H1 (cell line): ENCODE measurements around the gene HOXC5. TPM values are rescaled to one million over a fixed set of nuclear protein-coding genes. Genes with fewer than 3 reads are reported as not detected.

Experiments
- CTCF ChIA-PET: fragments of 300-600 bp; sonication (Branson Sonifier 250); formaldehyde crosslinking; loops from one replicate; lab custom pipeline; 2021; ENCODE audit not compliant: partially characterized antibody; lab: Charles Lee
- POLR2A ChIA-PET: fragments of 300-600 bp; sonication (Branson Sonifier 250); formaldehyde crosslinking; loops from one replicate; lab custom pipeline; 2021; ENCODE audit warnings: inconsistent platforms; ENCODE audit not compliant: partially characterized antibody; lab: Charles Lee
- DNase-seq, 2 experiments: peaks; one replicate each; pipeline versions ENCODE4 v3.0.0 to v3.0.0-alpha.2; 2010 to 2022; ENCODE audit warnings: low spot score in 2 of 2, low read depth in 1 of 2, mixed read lengths in 1 of 2
- FAIRE-seq: peaks from 2 replicates; lab custom pipeline; 2011; peaks lifted over from hg19 to GRCh38; lab: Jason Lieb, UNC
- H2AFZ ChIP-seq: 2 replicates; pipeline ENCODE4 v1.8.1; 2012; ENCODE audit warnings: low read length, inconsistent platforms
- H2AK5ac ChIP-seq: 2 replicates; pipeline ENCODE4 v1.6.1; 2013; ENCODE audit warnings: low read depth, low read length
- H2BK120ac ChIP-seq: replicated peaks from 2 replicates; pipeline ENCODE3; 2013; ENCODE audit warnings: low read depth, low read length, inconsistent platforms
- H2BK12ac ChIP-seq: 2 replicates; pipeline ENCODE4 v1.6.1; 2013; ENCODE audit warnings: low read depth, low read length
- H2BK15ac ChIP-seq: 2 replicates; pipeline ENCODE4 v1.6.1; 2013; ENCODE audit warnings: low read length
- H2BK20ac ChIP-seq: 2 replicates; pipeline ENCODE4 v1.6.1; 2013; ENCODE audit warnings: low read length
- H2BK5ac ChIP-seq: 2 replicates; pipeline ENCODE4 v1.6.1; 2013; ENCODE audit warnings: low read depth, low read length
- H3K14ac ChIP-seq: 2 replicates; pipeline ENCODE4 v1.6.1; 2013; ENCODE audit warnings: inconsistent platforms; ENCODE audit not compliant: insufficient read length
- H3K18ac ChIP-seq: 2 replicates; pipeline ENCODE4 v1.6.1; 2013; ENCODE audit warnings: low read length; ENCODE audit errors: extremely low read depth
- H3K23ac ChIP-seq: 2 replicates; pipeline ENCODE4 v1.6.1; 2013; ENCODE audit warnings: inconsistent platforms; ENCODE audit not compliant: insufficient read length
- H3K23me2 ChIP-seq: 2 replicates; pipeline ENCODE4 v1.6.1; 2013; ENCODE audit warnings: low read depth, low read length
- H3K27ac ChIP-seq: 2 replicates; pipeline ENCODE4 v1.6.1; 2011; ENCODE audit warnings: low read depth, low read length, inconsistent platforms
- H3K27me3 ChIP-seq, 4 experiments: replicated peaks in 1 of 4; 1 replicate in 1 of 4; 2 replicates in 3 of 4; pipeline versions ENCODE4 v1.6.1 to v1.8.1; 2011 to 2013; ENCODE audit warnings: low read length in 3 of 4, mild to moderate bottlenecking in 3 of 4, inconsistent platforms in 2 of 4, mixed read lengths in 2 of 4, moderate library complexity in 1 of 4; ENCODE audit not compliant: control insufficient read depth in 3 of 4, insufficient read depth in 3 of 4; ENCODE audit errors: extremely low read depth in 1 of 4
- H3K36me3 ChIP-seq, 4 experiments: 2 replicates each; pipeline versions ENCODE4 v1.6.1 to v1.8.1; 2011 to 2013; ENCODE audit warnings: mild to moderate bottlenecking in 4 of 4, low read length in 3 of 4, moderate library complexity in 2 of 4, control low read depth in 1 of 4, inconsistent platforms in 1 of 4; ENCODE audit not compliant: insufficient read depth in 4 of 4, control insufficient read depth in 2 of 4
- H3K4ac ChIP-seq: replicated peaks from 2 replicates; pipeline ENCODE3; 2013; ENCODE audit warnings: low read length, low read depth, mixed read lengths, inconsistent platforms; ENCODE audit not compliant: insufficient read length
- H3K4me1 ChIP-seq, 4 experiments: replicated peaks in 1 of 4; 1 replicate in 1 of 4; 2 replicates in 3 of 4; pipeline versions ENCODE4 v1.6.1 to v1.8.1; 2011 to 2013; ENCODE audit warnings: low read length in 3 of 4, inconsistent platforms in 2 of 4, mixed read lengths in 1 of 4; ENCODE audit not compliant: insufficient read depth in 4 of 4, control insufficient read depth in 3 of 4
- H3K4me2 ChIP-seq, 2 experiments: 2 replicates each; pipeline versions ENCODE4 v1.6.1 to v1.8.1; 2011 to 2013; ENCODE audit warnings: low read depth in 2 of 2, low read length in 2 of 2, control low read depth in 1 of 2, inconsistent platforms in 1 of 2, mild to moderate bottlenecking in 1 of 2; ENCODE audit not compliant: insufficient read depth in 1 of 2
- H3K4me3 ChIP-seq, 4 experiments: fragments of 200-600, 300-600 bp in 1 of 4; sonication (generic), shearing (Covaris generic), sonication (Bioruptor Twin) in 1 of 4; 2 replicates each; pipeline versions ENCODE4 v1.5.1 to v1.8.1; 2011 to 2016; ENCODE audit warnings: low read length in 4 of 4, low read depth in 3 of 4, control low read depth in 2 of 4, inconsistent platforms in 2 of 4, mild to moderate bottlenecking in 2 of 4, mixed read lengths in 1 of 4, moderate library complexity in 1 of 4; ENCODE audit not compliant: insufficient read depth in 2 of 4; ENCODE audit errors: extremely low read depth in 1 of 4
- H3K56ac ChIP-seq: replicated peaks from 2 replicates; pipeline ENCODE3; 2013; ENCODE audit warnings: low read depth, mild to moderate bottlenecking, mixed read lengths, low read length, inconsistent platforms; ENCODE audit not compliant: insufficient read length
- H3K79me1 ChIP-seq: 2 replicates; pipeline ENCODE4 v1.6.1; 2013; ENCODE audit warnings: low read depth, low read length, control low read depth
- H3K79me2 ChIP-seq, 2 experiments: 2 replicates each; pipeline versions ENCODE4 v1.6.1 to v1.8.1; 2012 to 2013; ENCODE audit warnings: low read length in 2 of 2, mild to moderate bottlenecking in 2 of 2, inconsistent platforms in 1 of 2; ENCODE audit not compliant: insufficient read depth in 2 of 2, control insufficient read depth in 1 of 2
- H3K9ac ChIP-seq, 4 experiments: replicated peaks in 1 of 4; 1 replicate in 1 of 4; 2 replicates in 3 of 4; pipeline versions ENCODE4 v1.6.1 to v1.8.1; 2011 to 2013; ENCODE audit warnings: low read depth in 3 of 4, low read length in 3 of 4, control low read depth in 2 of 4, mild to moderate bottlenecking in 2 of 4, moderate library complexity in 2 of 4, inconsistent platforms in 1 of 4; ENCODE audit errors: extremely low read depth in 1 of 4
- H3K9me3 ChIP-seq, 2 experiments: 2 replicates each; pipeline versions ENCODE4 v1.6.1 to v1.8.1; 2012 to 2013; ENCODE audit warnings: mild to moderate bottlenecking in 2 of 2, moderate library complexity in 2 of 2, control low read depth in 1 of 2, inconsistent platforms in 1 of 2, low read depth in 1 of 2, low read length in 1 of 2, mixed read lengths in 1 of 2; ENCODE audit not compliant: insufficient read depth in 2 of 2
- H4K20me1 ChIP-seq, 2 experiments: replicated peaks in 1 of 2; 2 replicates each; pipeline versions ENCODE3 to v1.8.1; 2011 to 2013; ENCODE audit warnings: inconsistent platforms in 2 of 2, low read length in 2 of 2, mild to moderate bottlenecking in 1 of 2; ENCODE audit not compliant: insufficient read depth in 2 of 2, control insufficient read depth in 1 of 2
- H4K5ac ChIP-seq: 2 replicates; pipeline ENCODE4 v1.6.1; 2013; ENCODE audit warnings: low read length, low read depth, mixed read lengths, inconsistent platforms; ENCODE audit not compliant: insufficient read length
- H4K8ac ChIP-seq: 2 replicates; pipeline ENCODE4 v1.8.0; 2013; ENCODE audit warnings: mild to moderate bottlenecking, moderate library complexity, low read length, inconsistent platforms; ENCODE audit not compliant: insufficient read depth; ENCODE audit errors: extremely low read depth
- H4K91ac ChIP-seq: replicated peaks from 2 replicates; pipeline ENCODE3; 2013; ENCODE audit warnings: low read length, mixed read lengths, inconsistent platforms; ENCODE audit not compliant: insufficient read length
- CBX8 ChIP-seq: fragments of 300-800, 300-1000 bp; sonication (generic); IDR thresholded peaks from 2 replicates; pipeline ENCODE4 v1.7.1; 2016; ENCODE audit warnings: low read depth, low read length, borderline replicate concordance
- EZH2 ChIP-seq: fragments of 200-600 bp; sonication (generic); IDR thresholded peaks from 2 replicates; pipeline ENCODE4 v1.7.1; 2012; ENCODE audit warnings: low read depth, mild to moderate bottlenecking, moderate library complexity, low read length, inconsistent platforms; ENCODE audit not compliant: severe bottlenecking
- KDM4A ChIP-seq: IDR thresholded peaks from one replicate; pipeline ENCODE4 v1.7.1; 2012; ENCODE audit warnings: low read depth, mild to moderate bottlenecking, moderate library complexity, low read length, inconsistent platforms; ENCODE audit not compliant: severe bottlenecking
- RAD21 ChIP-seq, 2 experiments: IDR thresholded peaks in 1 of 2; conservative IDR thresholded peaks in 1 of 2; 2 replicates each; pipeline ENCODE4 v1.6.1; 2011; ENCODE audit warnings: low read depth in 2 of 2, low read length in 2 of 2, improper control_type of control experiment in 1 of 2, inconsistent platforms in 1 of 2, mild to moderate bottlenecking in 1 of 2, moderate library complexity in 1 of 2
- RNF2 ChIP-seq: fragments of 200-900, 300-1000 bp; sonication (generic); IDR thresholded peaks from 2 replicates; pipeline ENCODE4 v1.7.1; 2016; ENCODE audit warnings: borderline replicate concordance, low read depth, mild to moderate bottlenecking, antibody characterized with exemption, low read length; ENCODE audit not compliant: poor library complexity, severe bottlenecking; ENCODE audit errors: missing control alignments
- RXRA ChIP-seq: IDR thresholded peaks from 2 replicates; pipeline ENCODE4 v1.6.1; 2011; ENCODE audit warnings: low read depth, mild to moderate bottlenecking, low read length, moderate library complexity; ENCODE audit not compliant: insufficient read depth
- SUZ12 ChIP-seq: fragments of 200-600 bp; sonication (generic); IDR thresholded peaks from 2 replicates; pipeline ENCODE4 v1.6.1; 2012; ENCODE audit warnings: mild to moderate bottlenecking, inconsistent platforms, low read length, moderate library complexity, mixed read lengths
- TCF12 ChIP-seq: IDR thresholded peaks from 2 replicates; pipeline ENCODE4 v1.6.1; 2011; ENCODE audit warnings: low read depth, mild to moderate bottlenecking, low read length
- WGBS, 2 experiments: shearing (Covaris generic) in 1 of 2; methylation state at CpG; one replicate each; pipeline versions ENCODE4 v1.1.6 to v1.1.7; 2013 to 2015; ENCODE audit warnings: low lambda C conversion rate in 2 of 2, mixed read lengths in 2 of 2, inconsistent platforms in 1 of 2, low coverage in 1 of 2, missing lambda C conversion rate in 1 of 2; ENCODE audit not compliant: insufficient replicate concordance in 2 of 2, insufficient coverage in 1 of 2, insufficient read length in 1 of 2; ENCODE audit errors: extremely low coverage in 1 of 2, missing lambda C conversion rate in 1 of 2; 5-methylcytosine and 5-hydroxymethylcytosine counted together
- polyA plus RNA-seq, 7 experiments: library from polyadenylated mRNA; depleted of rRNA in 3 of 7; stranded (reverse) in 5 of 7; unstranded in 2 of 7; fragments of >200 nt in 5 of 7; fragments of 200-250 nt in 2 of 7; gene quantifications; 1 replicate in 5 of 7; 2 replicates in 1 of 7; 4 replicates in 1 of 7; pipeline versions ENCODE4 v1.2.1 to v1.2.3, GENCODE V29; 2011 to 2013; ENCODE audit warnings: missing spikeins in 2 of 7, mixed read lengths in 2 of 7
- total RNA-seq: library from RNA; stranded (reverse); fragmentation: NEBNext Ultra II Directional; extraction: Animal tissue kit (Norgen Biotek cat#: 25700); gene quantifications from 2 replicates; pipeline ENCODE4 v1.2.1, GENCODE V29; 2021

HOXC5 gene
- total and polyA plus RNA-seq, 2 of the 8 experiments (the other 6 are each of a cell fraction or from before 2014, with no cell fraction given) = not detected

DNA sequence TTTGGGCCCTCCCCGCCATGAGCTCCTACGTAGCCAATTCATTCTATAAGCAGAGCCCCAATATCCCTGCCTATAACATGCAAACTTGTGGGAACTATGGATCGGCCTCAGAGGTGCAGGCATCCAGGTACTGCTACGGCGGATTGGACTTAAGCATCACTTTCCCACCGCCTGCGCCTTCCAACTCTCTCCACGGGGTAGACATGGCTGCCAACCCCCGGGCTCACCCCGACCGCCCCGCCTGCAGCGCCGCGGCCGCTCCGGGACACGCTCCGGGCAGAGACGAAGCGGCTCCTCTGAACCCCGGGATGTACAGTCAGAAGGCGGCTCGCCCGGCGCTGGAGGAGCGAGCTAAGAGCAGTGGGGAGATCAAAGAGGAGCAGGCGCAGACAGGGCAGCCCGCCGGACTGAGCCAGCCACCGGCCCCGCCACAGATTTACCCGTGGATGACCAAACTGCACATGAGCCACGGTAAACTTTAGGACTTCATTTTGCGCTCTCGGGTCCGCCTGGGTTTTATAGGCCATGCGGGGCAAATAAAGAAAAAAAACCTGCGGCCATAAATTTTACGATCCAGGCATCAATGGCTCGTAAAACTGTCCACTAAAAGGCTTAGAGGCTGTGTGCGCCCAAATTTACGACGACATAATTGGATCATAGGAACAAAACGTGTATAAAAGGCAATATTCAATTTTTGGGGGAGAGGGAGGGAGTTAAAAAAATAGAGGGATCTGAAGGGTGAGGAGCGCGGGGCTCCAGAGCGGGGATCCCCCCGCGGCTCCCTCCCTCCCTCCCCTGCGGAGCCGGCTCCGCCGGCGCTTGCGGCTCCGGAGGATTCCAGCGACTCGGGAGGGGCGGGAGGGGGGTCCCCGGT, 493 bp downstream of the HOXC5 start:
- peaks cover 15 to 16% of the 10 kb centered on the region in 2 experiments for H4K20me1 ChIP-seq
- no peak overlapping the region for H3K18ac ChIP-seq
- H4K91ac ChIP-seq = no peak overlapping the region
- H3K27ac ChIP-seq = no peak overlapping the region
- no peak overlapping the region for H2BK120ac ChIP-seq
- POLR2A ChIA-PET = interaction anchor here (0.8 kb wide), 1 partner anchor 164 kb away, joined by 3 read pairs; no protein-coding TSS in a partner anchor
- H3K9me3 ChIP-seq = no peaks in the 10 kb centered on the region; a peak in 1 of 4 replicates
- no peak overlapping the region for H2BK20ac ChIP-seq
- no peak overlapping the region for H2BK12ac ChIP-seq
- no peak overlapping the region for H3K4ac ChIP-seq
- H3K9ac ChIP-seq = no peak overlapping the region
- H3K79me2 ChIP-seq = no peaks in the 10 kb centered on the region
- peak overlapping the region in 1 of 4 experiments; percentile 9; a peak in 2 of 8 replicates for H3K4me3 ChIP-seq
- CTCF ChIA-PET = interaction anchor here (0.7 to 20.0 kb wide), 40 partner anchors 8 to 337 kb away, joined by 3 to 339 read pairs (median 6); partner anchors contain the start of genes HOXC4, HOXC8, HOXC9 and SMUG1
- no peak for FAIRE-seq
- H4K8ac ChIP-seq = no peak overlapping the region
- no peaks in the 10 kb centered on the region for H3K23me2 ChIP-seq
- no peak overlapping the region for H3K56ac ChIP-seq
- no peak overlapping the region for H2BK15ac ChIP-seq
- TF ChIP-seq SUZ12 (peak; percentile 75), RAD21 (IDR thresholded peaks at IDR 0.05 in 1 of 2, conservative IDR thresholded peaks at IDR 0.05 in 1 of 2; ENCODE audit: low read depth in 2 of 2, low read length in 2 of 2) (no peak), CBX8 (peak; percentile 44; the same call in 1 of the 2 replicates), KDM4A (no peak), RNF2 (peak; percentile 94), TCF12 (0 out of 2 replicates have a peak, but pooled peaks have one; percentile 3), RXRA (no peak), EZH2 (peak; percentile 85)
- peaks cover 95 to 100% (median 98%) of the 10 kb centered on the region in 4 experiments for H3K27me3 ChIP-seq
- no peak overlapping the region for H3K14ac ChIP-seq
- peak overlapping the region in 1 of 2 experiments; percentile 11; a peak in 1 of 4 replicates for H3K4me2 ChIP-seq
- H3K23ac ChIP-seq = no peak overlapping the region
- H3K79me1 ChIP-seq = no peaks in the 10 kb centered on the region
- WGBS, 2 experiments = 12% methylated on average over 45 of the region's 61 CpGs; no CpG with 5 or more reads in 1 of the 2 experiments
- H2AFZ ChIP-seq = no peak overlapping the region
- H4K5ac ChIP-seq = no peak overlapping the region
- no peak overlapping the region for H2AK5ac ChIP-seq
- peaks cover 0 to 8% (median 0%) of the 10 kb centered on the region in 4 experiments; a peak in 1 of 8 replicates for H3K36me3 ChIP-seq
- peaks cover 0 to 9% (median 2%) of the 10 kb centered on the region in 4 experiments; a peak in 5 of 7 replicates for H3K4me1 ChIP-seq
- no peak overlapping the region for H2BK5ac ChIP-seq
- DNase-seq = no peak
